Measurements from ENCODE around the gene GABARAPL2.
"Not testable (repeated sequence)": the region's sequence is repeated elsewhere in the genome, so short reads cannot be mapped to it uniquely, and the experiment has no call there.

GABARAPL2 gene

DNA sequence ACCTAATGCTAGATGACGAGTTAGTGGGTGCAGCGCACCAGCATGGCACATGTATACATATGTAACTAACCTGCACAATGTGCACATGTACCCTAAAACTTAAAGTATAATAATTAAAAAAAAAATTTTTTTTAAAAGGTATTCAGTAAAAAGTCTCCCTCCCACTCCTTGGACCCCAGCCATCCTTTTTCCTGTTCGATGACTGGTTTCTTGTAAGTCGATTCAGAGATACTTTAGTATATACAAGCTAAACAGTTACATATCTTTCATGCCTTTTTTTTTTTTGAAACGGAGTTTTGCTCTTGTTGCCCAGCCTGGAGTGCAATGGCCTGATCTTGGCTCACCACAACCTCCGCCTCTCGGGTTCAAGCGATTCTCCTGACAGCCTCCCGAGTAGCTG is 25.7 kb downstream of the GABARAPL2 start:
- DNase-seq (ENCODE audit: low read depth), result not testable (repeated sequence)

DNA sequence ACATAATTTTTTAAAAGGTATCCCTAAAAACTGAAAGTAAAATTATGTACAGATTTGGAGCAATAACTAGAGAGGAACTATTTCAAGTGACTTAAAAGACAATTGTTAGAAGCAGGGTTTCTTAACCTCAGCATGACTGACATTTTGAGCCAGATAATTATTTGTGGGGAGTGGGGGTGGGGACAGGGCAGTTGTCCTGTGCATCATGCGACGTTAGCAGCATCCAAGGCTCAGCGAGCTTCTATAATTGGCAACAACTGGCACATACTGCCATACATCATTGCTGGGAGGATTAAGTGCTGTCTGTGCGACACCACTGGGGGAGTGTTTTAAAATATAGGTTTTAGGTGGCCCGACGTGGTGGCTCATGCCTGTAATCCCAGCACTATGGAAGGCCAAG is 27.1 kb downstream of the GABARAPL2 start:
- no peak for DNase-seq (ENCODE audit: low read depth)

DNA sequence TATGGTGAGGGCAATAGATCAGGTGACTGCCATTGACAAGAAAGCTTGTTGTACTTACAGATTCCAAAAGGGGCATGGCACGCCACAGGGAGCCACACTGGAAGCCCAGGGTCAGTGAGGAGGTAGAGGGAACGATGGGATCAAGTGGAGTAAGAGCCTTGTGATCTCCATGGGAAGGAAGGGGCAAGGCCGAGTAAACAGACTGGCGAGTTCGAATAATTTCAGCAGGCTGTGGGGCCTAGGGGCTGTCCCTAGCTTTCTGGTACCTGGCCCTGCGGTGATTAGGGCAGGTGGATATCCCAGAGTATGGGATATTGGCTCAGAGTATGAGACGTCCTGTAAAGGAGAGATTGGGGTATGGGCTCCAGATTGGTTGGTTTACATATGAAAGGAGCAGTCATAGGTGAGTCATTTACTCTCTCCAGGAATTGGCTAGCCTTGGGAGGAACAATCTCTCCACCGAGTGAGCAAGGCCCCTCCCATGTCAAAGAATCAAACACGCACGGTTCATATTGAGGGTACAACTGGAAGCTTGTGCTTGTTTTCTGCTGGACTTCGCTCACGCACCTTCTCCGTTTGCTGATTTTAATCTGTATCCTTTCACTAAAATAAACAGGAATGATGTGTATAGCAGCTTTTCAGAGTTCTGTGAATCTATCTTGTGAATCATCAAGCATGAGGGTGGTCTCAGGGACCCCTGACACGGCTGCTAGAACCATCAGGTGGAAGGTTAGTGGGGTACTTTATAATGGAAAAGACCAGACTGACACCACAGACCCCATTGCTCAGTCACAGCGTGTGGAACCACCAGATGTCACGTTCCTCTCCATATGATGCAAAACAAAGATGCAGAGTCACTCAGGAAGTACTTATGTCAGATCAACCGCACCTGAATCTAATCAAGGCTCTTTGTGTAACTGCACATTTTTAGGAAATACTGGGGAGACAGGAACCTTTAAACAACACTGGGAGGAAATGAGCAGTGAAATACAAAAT is 27.9 kb downstream of the GABARAPL2 start:
- no peak for DNase-seq (ENCODE audit: low read depth)

DNA sequence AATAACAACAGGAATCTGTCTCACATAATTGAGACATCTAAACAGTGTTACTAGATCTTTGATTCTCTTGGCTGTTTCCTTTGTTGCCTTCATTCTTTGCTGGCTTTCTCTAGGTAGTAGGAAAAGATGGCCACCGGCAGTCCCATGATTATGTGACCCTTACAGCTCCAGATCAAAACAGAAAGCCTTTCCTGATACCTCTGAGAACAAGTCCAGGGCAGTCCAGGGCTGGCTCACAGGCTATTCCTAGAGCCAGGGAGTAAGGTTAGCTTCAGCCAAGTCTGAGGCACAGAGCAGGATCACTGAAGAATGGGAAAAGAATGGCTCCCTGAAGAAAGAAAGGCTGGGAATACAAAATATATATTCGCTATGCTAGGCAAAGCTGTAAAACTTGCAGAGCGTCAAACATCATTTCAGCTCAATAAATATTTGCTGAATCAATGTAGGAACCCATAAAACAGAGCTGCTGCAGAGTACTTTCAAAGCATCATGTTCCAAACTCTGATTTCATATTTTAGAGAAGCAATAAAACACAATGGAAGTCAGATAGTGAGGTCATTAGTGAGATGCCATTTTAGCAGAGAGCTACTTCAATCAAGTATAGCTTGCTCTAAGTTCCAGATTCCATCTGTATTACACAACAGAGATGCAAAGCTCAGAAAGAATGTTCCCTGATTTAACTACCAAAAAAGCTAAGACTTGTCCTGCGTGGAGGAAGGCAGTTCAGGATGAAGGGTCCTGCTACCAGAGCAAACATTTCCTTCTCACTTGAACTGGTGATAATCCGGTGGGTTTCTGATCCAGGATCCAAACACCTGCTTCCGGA is 33.5 kb downstream of the GABARAPL2 start:
- DNase-seq (ENCODE audit: low read depth), result no peak

DNA sequence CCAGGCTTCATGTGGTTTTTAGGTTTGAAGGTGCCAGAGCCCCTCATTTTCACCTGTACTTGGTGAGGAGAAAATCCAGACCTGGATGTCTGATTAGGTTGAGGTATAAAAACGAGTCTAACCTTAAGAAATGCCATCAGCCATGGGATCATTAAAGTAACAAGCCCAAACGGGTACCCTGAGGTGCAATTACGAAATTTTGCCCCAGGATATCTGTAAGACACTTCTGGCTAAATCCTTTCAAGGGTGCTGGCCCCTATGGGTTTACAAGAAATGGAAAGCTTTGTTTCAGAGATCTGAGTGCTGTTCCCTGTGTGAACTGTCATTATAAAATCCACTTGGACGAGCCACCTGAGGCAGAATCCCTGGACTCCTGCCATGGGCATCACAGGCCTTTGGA is 37.1 kb downstream of the GABARAPL2 start:
- DNase-seq (ENCODE audit: low read depth), result no peak

DNA sequence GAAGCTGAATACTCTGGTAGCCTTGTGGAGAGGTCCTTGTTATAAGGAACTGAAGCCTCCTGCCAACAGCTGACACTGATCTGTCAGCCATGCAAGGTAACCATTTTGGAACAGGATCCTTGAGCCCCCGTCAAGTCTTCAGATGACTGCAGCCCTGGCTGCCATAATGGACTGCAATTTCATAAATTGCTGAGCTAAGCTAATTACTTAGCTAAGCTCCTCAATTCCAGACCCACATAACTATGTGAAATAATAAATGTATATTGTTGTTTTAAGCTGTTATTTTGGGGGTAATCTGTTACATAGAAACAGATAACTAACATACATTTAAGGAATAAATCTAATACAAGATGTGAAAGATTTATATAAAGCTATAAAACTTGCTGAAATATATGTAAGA is 40.3 kb downstream of the GABARAPL2 start:
- DNase-seq (ENCODE audit: low read depth), result no peak

DNA sequence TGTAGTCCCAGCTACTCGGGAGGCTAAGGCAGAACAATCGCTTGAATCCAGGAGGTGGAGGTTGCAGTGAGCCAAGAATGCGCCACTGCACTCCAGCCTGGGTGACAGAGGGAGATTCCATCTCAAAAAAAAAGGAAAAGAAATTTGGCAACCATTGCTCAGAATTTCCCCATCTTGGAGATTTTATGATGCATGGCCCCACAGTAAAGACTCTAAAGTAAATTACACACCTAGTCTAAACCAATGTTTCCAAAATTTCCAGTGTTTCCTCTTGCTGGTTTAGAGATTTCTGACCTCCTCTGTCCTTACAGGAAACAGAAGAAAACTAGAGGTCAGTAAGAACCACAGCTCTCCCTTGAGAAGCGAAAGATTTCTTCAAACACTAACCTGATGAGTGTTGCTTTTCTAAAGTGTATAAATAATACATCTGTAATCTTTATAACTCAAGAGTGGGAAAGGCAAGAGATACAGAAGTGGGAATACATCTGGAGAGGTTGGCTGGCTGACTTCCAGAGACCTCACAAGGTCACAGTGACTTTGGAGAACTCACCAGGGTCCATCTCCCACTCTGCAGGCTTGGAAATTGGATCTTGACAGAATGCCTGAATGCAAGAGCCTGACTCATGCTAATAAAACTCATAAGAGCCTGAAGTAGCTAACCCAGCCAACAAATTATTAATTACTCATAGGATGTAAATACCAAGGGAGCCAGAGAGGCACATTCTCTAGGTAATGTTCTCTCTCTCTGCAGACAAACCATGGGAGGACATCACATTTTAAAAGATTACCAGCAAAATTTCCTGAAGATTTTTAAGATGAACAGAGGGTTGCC is 48.1 kb downstream of the GABARAPL2 start:
- DNase-seq (ENCODE audit: low read depth), result no peak

DNA sequence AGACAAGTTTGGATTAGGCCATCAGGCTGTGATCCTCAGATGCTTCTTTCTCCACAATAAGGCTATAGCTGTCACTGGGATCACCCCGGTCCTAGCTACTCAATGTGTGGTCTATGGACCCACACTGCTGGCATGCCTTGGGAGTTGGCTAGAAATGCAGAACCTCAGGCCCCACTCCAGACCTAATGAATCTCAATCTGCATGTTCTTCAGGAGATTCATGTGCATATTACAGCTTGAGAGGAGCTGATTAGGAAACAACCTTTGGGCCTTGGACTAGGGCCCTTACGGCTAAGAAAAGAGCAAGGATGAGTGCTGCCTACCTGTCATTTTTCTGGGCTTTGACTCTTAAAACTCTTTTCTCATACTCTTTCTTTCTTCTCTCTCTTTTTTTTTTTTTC is 49.4 kb downstream of the GABARAPL2 start:
- no peak for DNase-seq (ENCODE audit: low read depth)

DNA sequence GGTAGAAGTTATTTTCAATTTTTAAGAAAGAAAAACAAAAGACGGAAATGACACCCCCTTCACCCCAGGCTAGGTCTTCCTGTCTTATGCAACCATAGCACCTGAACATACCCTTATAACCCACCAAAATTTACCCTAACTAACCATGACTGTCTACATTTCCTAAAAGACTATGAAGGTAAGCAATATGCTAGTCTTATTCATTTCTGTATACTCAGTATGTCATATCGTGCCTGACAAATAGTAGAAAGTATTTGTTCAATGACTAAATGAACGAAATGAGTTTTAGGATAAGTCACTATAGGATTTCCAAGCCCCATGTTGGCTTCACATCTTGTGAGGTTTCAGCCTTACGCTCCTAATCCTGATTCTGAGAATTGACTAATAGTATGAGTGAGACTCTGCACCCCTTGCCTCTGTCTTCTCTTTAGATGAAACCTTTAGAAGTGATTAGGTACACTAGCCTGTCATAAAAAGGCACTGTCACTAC is 50.4 kb downstream of the GABARAPL2 start:
- no peak for DNase-seq (ENCODE audit: low read depth)

DNA sequence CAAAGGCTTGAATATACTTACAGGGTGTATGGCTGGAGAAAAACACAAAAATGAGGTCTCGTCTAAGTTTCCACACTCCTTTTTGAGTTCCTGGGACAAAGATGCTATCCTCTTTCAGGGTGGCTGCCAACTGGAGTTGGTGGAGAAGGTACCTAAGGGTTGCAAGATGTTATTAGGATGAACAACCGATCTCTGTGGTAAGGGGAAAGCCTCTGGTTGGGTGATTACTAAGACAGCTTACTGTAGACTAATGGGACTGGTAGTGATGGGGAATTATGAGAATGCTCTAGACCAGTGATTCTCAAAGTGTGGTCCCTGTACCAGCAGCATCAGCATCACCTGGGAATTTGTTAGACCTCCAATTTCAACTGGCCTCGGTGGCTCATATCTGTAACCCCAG is 50.9 kb downstream of the GABARAPL2 start:
- DNase-seq (ENCODE audit: low read depth), result no peak

DNA sequence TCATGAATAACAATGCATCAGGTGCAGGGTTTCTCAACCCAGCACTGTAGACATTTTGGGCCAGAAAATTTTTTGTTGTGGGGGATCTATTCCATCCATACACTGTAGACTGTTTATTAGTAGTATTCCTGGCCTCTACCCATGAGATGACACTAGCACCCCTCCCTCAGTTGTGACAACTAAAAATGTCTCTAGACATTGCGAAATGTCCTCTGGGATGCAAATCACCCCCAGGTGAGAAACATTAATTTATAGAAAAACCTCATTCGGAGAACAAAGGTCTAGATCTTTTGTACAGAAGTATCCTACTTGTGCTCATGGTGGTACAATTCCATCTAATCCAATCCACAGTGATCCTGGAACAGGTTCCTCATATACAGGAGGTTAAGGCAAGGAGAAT is 52.6 kb downstream of the GABARAPL2 start:
- DNase-seq (ENCODE audit: low read depth), result no peak

DNA sequence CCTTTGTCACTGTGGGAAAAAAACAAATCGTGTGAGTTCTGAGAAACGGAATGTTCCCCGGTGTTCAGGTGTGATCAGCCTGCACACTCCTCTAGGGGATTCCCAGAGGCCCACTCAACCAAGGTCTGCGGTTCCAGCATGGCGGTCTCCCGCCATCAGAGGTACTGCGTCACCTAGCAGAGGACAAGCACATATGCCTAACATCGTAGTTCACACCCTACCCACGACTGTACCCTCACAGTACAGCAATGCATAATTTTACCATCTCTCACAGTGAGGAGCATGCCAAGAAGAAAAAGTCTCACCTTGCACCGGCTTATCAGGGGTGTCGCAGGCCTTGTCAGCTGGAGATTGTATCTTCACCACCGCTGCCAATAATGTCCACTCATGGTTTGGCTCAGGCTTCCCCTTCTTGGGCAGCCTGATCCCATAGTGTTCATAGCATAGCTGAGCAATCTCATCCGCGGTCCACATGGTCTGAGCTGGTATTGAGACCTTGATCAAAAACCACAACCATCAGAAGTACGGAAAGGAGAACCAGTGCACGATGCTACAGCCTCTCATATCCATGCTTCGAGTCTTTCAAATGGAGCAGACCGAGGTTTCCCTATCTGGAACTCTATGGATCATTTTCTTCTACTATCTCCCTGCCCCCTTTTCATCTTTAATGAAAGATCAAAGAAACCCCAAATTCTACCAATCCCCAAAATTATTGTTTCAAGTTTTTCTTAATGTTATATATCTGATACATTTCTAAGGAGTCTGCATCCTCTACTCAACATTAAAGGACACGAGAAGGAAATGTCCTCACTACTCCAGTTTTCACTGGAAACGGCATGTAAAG is 54.4 kb downstream of the GABARAPL2 start:
- DNase-seq (ENCODE audit: low read depth), result peak; percentile 24

DNA sequence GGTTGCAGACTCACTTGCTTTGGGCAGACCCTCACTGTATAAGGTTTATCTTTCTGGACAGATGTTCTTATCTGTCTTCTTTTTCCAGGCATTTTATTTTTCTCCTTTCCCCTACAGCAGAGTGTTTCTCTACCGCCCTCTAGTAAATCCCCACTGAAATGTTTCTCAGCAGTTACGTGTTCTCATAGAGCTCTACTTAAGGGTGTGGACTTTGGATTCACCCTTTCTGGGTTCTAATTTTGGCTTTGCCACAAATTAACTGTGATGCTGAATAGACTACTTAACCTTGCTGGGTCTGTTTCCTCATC is 54.9 kb downstream of the GABARAPL2 start:
- DNase-seq (ENCODE audit: low read depth), result no peak

DNA sequence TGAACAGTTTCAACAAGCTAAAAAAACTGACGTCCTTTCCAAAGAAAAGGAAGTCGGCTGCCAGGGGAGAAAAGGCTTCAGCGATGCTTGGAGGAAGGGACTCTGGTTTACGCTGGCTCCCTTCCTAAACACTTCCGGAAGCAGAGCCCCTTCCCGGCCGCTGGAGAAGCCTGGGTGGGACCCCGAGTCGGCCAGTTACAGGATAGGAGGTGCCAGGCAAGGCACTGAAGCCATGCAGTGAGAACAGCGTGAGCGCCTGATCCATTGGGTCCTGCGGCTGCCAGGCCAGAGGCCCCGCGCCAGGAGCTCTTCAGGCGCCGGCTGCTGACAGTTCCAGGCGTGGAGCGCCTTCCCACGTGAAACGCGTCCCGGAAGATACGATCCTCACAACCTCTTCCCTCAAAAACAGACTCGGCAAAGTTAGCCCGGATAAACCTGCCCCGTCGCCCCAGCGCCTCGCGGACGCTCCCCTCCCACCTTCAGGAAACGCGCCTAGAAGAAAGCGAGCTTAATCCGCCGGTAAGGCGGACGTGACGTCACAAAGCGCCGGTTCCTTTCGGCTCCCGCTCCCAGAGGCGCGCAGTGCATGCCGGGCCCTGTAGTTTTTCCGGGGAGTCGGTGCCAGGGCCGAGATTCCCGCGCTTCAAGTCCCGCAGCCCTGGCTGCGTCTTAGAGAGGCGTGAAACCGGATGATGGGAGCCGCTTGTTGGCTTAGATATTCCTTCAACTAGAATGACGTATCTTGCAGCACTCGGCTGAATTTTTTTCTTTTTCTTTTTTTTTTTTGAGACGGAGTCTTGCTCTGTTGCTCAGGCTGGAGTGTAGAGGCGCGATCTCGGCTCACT is 56.8 kb downstream of the GABARAPL2 start, which contains the start of gene ADAT1:
Gene ADAT1 (minus strand): TSS at position 521 of the 845 bp plus-strand sequence. CDS start 2,482 bp downstream, outside the sequence.
- peak; percentile 99 for DNase-seq (ENCODE audit: low read depth)

DNA sequence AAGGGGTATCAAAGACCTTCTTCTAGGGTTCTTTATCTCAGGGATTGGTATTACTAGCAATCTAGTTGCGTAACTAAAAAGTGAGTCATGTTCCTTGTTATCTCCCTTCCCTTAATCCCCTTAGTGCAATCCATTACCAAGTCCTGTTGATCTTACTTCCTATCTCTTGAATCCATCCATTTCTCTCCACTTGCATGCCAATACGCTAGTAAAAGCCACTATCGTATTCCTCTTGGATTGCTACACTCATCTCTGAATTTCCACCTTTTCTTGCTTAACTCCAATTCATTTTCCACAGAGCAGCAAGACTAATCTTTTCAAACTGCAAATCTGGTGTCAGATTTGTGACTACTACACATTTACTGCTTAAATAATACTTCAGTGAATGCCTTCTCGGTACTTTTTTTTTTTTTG is 58.7 kb downstream of the GABARAPL2 start:
- no peak for DNase-seq (ENCODE audit: low read depth)

DNA sequence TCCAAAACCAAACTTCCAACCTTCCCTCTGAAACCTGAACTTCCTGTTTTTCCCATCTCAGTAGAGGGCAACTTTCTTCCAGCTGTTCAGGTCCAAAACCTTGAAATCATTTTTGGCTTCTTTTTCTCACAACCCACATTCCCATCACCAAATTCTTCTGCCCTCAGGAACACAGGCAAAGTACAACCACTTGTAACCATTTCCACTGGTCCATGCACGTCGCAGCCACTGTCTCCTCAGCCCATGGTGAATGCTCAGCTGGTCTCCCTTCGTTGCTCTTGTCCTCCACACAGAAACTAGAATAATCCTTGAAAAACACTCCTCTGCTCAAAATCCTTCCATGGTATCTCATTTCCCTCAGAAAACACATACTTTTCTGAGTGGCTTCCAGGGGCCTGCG is 60.6 kb downstream of the GABARAPL2 start:
- no peak for DNase-seq (ENCODE audit: low read depth)

Data from T follicular helper cell (primary cell).